ENCODE data around the gene CTNNA3. TPM values are rescaled to one million over a fixed set of nuclear protein-coding genes. Genes with fewer than 3 reads are reported as not detected.

Gene CTNNA3
- total and polyA plus RNA-seq, 10 donors: 0.03 to 2.4 (median 0.76) TPM; not detected in 1

DNA sequence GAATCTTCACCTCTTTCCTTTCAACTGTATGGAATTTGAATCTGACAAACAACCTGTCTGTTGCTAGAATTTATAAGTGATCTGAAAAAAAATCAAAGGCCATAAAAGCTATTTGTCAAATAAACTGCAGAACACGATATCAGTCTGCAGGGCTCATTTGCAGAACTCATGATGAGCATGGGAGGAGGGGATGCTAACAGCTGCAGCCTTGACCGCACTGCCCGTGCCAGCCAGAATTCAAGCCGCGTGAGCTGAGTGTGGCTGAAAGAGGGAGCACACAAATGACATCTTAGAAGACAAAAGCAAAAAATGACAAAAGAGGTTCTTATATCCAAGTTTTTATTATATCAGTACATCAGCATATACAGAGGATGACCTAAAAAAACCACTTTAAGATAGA is 754.5 kb downstream of the CTNNA3 start:
- WGBS, 5 donors: 70 to 86% (median 73%) methylated on average over 5 of the region's 5 CpGs

DNA sequence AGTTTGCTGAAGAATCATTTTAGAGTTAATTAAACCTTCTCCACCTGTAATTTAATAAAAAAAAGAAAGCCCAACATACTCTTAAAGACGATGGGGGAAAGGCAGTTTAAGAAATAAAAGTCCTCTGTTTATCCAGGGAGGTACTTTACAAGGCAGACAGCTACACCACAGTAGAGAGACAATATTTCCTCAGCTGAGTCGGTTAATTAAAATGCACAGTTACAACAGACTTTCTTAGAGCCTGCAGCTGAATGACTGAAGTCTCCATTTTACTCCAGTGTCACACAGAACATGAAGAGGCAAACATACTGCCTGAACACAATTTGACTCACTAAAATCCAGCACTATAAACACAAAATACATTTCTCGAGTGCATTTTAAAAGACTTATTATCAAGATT is 755.0 kb downstream of the CTNNA3 start:
- Histone ChIP-seq H3K27me3 (replicated peaks in 1 of 7) (no peaks in the 10 kb centered on the region), H3K27ac (no peak overlapping the region), H3K4me3 (no peak overlapping the region), H3K36me3 (no peaks in the 10 kb centered on the region), H3K9me3 (no peaks in the 10 kb centered on the region), H3K4me1 (no peaks in the 10 kb centered on the region)
- intact Hi-C loops (cut with DNase I; ENCODE audit: low total_unique reads): no loop called here
- TF ChIP-seq POLR2AphosphoS5 (IDR thresholded peaks at IDR 0.05) (no peak), POLR2A (IDR thresholded peaks at IDR 0.05) (no peak)
- TF ChIP-seq, protein P1, sequence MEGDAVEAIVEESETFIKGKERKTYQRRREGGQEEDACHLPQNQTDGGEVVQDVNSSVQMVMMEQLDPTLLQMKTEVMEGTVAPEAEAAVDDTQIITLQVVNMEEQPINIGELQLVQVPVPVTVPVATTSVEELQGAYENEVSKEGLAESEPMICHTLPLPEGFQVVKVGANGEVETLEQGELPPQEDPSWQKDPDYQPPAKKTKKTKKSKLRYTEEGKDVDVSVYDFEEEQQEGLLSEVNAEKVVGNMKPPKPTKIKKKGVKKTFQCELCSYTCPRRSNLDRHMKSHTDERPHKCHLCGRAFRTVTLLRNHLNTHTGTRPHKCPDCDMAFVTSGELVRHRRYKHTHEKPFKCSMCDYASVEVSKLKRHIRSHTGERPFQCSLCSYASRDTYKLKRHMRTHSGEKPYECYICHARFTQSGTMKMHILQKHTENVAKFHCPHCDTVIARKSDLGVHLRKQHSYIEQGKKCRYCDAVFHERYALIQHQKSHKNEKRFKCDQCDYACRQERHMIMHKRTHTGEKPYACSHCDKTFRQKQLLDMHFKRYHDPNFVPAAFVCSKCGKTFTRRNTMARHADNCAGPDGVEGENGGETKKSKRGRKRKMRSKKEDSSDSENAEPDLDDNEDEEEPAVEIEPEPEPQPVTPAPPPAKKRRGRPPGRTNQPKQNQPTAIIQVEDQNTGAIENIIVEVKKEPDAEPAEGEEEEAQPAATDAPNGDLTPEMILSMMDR (IDR thresholded peaks at IDR 0.05 in 8 of 11, conservative IDR thresholded peaks at IDR 0.05 in 3 of 11): no peak
- 57 to 80% (median 72%) methylated on average over 3 of the region's 3 CpGs for WGBS, 5 donors
- no peak for DNase-seq

More for the DNA sequence above, 754.5 kb downstream of the CTNNA3 start:
- intact Hi-C loops (cut with DNase I; ENCODE audit: low total_unique reads): no loop called here
- Histone ChIP-seq H3K27ac (no peak overlapping the region), H3K27me3 (replicated peaks in 1 of 7) (no peaks in the 10 kb centered on the region), H3K9me3 (no peaks in the 10 kb centered on the region), H3K4me1 (no peaks in the 10 kb centered on the region), H3K36me3 (no peaks in the 10 kb centered on the region), H3K4me3 (no peak overlapping the region)
- DNase-seq: no peak
- TF ChIP-seq POLR2A (IDR thresholded peaks at IDR 0.05) (no peak), POLR2AphosphoS5 (IDR thresholded peaks at IDR 0.05) (no peak)
- TF ChIP-seq, protein P1 (IDR thresholded peaks at IDR 0.05 in 8 of 11, conservative IDR thresholded peaks at IDR 0.05 in 3 of 11): no peak

DNA sequence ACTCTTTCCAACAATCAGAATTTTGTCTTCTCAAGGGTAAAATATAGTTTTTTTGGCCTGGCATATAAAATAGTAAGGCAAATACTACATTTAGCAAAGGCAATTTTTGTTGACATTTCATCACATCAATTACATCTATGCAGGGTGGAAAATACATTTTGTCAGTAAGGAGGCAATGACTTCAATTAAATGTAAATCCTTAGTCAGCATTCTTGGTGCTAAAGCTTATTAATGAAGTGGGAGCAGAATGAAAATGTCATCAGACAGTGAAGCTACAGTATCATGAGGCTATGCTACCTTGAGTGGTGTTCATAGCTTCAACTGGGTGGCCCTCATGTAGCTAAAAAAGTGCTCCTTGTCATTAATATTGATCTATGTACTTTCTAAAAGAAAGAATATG is 761.3 kb downstream of the CTNNA3 start:
- DNase-seq: no peak
- H3K27me3 ChIP-seq (replicated peaks in 1 of 7): peaks cover 0 to 26% (median 7%) of the 10 kb centered on the region in 7 donors
- no peaks in the 10 kb centered on the region for H3K36me3 ChIP-seq
- TF ChIP-seq POLR2A (IDR thresholded peaks at IDR 0.05): no peak
- TF ChIP-seq, protein P1 (IDR thresholded peaks at IDR 0.05 in 8 of 11, conservative IDR thresholded peaks at IDR 0.05 in 3 of 11): no peak
- no peak for TF ChIP-seq POLR2AphosphoS5 (IDR thresholded peaks at IDR 0.05)
- H3K4me1 ChIP-seq: no peaks in the 10 kb centered on the region
- no peaks in the 10 kb centered on the region for H3K9me3 ChIP-seq
- intact Hi-C loops (cut with DNase I; ENCODE audit: low total_unique reads): no loop called here
- H3K27ac ChIP-seq: no peak overlapping the region
- H3K4me3 ChIP-seq: no peak overlapping the region

DNA sequence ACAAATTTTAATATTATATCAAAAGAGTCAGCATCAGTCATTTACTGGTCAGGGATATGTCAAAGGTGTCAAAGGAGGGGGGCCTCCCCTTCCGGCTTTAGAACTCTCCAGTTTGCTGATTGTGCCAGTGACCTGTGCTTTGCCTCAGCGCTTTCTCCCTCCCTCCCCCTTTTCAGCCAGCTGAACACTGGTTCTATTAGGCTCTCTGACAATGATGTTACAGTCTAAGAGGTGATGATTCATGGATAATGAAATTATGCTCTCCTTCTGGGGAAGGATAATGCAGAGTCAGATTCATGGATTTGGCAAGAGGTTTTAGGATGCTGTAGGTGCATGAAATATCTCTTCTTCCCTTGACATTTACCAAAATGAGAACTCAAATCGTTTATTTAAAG is 764.0 kb downstream of the CTNNA3 start:
- TF ChIP-seq POLR2AphosphoS5 (IDR thresholded peaks at IDR 0.05) (no peak), POLR2A (IDR thresholded peaks at IDR 0.05) (no peak)
- TF ChIP-seq, protein P1 (IDR thresholded peaks at IDR 0.05 in 8 of 11, conservative IDR thresholded peaks at IDR 0.05 in 3 of 11): no peak
- no peak overlapping the region for H3K27ac ChIP-seq
- WGBS, 5 donors: 48 to 59% (median 51%) methylated on average over 3 of the region's 3 CpGs
- H3K9me3 ChIP-seq: no peaks in the 10 kb centered on the region
- intact Hi-C loops (cut with DNase I; ENCODE audit: low total_unique reads): no loop called here
- no peak for DNase-seq
- no peaks in the 10 kb centered on the region for H3K4me1 ChIP-seq
- no peak overlapping the region for H3K4me3 ChIP-seq
- H3K27me3 ChIP-seq (replicated peaks in 1 of 7): peaks cover 0 to 54% (median 31%) of the 10 kb centered on the region in 7 donors
- no peaks in the 10 kb centered on the region for H3K36me3 ChIP-seq

All from spleen (tissue), 11 donors.